Ishikawa (cell line): Measurements from ENCODE around the gene PDE1C.

ENCODE experiments used
- CEBPB ChIP-seq: IDR thresholded peaks from 2 replicates; pipeline ENCODE4 v1.6.1; 2012
- EGR1 ChIP-seq: IDR thresholded peaks from 2 replicates; pipeline ENCODE4 v1.6.1; 2012
- FOXM1 ChIP-seq: IDR thresholded peaks from 2 replicates; pipeline ENCODE4 v1.6.1; 2012; ENCODE audit warnings: low read depth, borderline replicate concordance
- MAX ChIP-seq: IDR thresholded peaks from 2 replicates; pipeline ENCODE4 v1.6.1; 2012
- NFIC ChIP-seq: IDR thresholded peaks from 2 replicates; pipeline ENCODE4 v1.6.1; 2012
- RAD21 ChIP-seq: IDR thresholded peaks from 2 replicates; pipeline ENCODE4 v1.6.1; 2012; ENCODE audit warnings: low read depth
- REST ChIP-seq: IDR thresholded peaks from 2 replicates; pipeline ENCODE4 v1.6.1; 2012; ENCODE audit warnings: low read depth, mild to moderate bottlenecking
- TAF1 ChIP-seq: IDR thresholded peaks from 2 replicates; pipeline ENCODE4 v1.6.1; 2012; ENCODE audit warnings: low read depth, mild to moderate bottlenecking
- TEAD4 ChIP-seq: IDR thresholded peaks from 2 replicates; pipeline ENCODE4 v1.6.1; 2012
- USF1 ChIP-seq: IDR thresholded peaks from 2 replicates; pipeline ENCODE4 v1.6.1; 2012
- YY1 ChIP-seq: IDR thresholded peaks from 2 replicates; pipeline ENCODE4 v1.6.1; 2012; ENCODE audit warnings: low read depth

GRCh38 chr7:31825576-31825975 is 244.6 kb downstream of the PDE1C start:
- TF ChIP-seq CEBPB (no peak), EGR1 (no peak), REST (no peak), FOXM1 (no peak), RAD21 (no peak), USF1 (no peak), YY1 (no peak), MAX (no peak), TEAD4 (no peak), NFIC (no peak), TAF1 (no peak)
